HG03175 (cell line): Measurements from ENCODE around the gene FDX1.

Source experiments
- ATAC-seq: cut with Tn5 transposase; IDR thresholded peaks from one replicate; pipeline ENCODE4 v1.9.1; 2021; ENCODE audit warnings: mild to moderate bottlenecking, moderate library complexity; ENCODE audit not compliant: unreplicated experiment

Gene FDX1

DNA sequence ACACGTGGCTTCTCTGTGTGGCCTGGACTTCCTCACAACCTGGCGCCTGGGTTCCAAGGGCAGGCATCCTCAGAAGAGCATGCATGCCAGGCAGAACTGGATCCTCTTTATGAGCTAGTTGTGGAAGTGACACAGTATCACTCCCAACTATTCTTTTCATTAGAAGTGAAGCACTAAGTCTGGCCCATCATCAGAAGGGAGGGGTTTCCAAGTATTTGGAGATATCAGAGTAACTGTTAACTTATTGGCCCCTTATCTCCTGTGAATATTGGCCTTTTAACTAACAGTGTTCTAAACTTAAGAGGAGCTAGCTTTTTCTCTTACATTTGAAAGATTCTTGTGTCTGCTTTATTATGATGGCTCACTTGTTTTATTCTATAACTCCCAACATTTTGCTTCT is 35.5 kb downstream of the FDX1 start:
- no peak for ATAC-seq

GRCh38 chr11:110467556-110467955 is 37.8 kb downstream of the FDX1 start:
- ATAC-seq = no peak

- no peak for ATAC-seq
These were observed 38.4 kb downstream of the FDX1 start for GRCh38 chr11:110468121-110468520.

- ATAC-seq = no peak
These were observed 39.4 kb downstream of the FDX1 start for GRCh38 chr11:110469127-110469526.

DNA sequence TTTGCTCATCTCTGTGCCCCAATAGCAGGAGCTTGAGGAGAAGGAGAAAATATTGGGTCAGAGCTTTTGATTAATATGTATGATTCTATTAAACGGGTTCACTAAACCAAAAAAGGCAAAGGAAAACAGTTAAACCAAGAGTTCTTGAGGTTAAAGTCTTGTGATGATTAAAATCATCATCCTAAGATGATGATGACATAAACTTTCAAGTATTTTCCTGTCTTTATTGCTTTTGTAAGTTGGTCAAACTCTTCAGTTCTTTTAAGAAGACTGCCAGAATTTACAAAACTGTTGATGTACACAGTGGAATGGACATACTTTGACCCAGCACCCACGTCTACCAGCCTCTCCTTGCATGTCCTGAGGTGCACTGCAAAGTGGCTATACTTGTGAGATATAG is 41.0 kb downstream of the FDX1 start:
- ATAC-seq = no peak

GRCh38 chr11:110471371-110471770 is 41.6 kb downstream of the FDX1 start:
- ATAC-seq = no peak

DNA sequence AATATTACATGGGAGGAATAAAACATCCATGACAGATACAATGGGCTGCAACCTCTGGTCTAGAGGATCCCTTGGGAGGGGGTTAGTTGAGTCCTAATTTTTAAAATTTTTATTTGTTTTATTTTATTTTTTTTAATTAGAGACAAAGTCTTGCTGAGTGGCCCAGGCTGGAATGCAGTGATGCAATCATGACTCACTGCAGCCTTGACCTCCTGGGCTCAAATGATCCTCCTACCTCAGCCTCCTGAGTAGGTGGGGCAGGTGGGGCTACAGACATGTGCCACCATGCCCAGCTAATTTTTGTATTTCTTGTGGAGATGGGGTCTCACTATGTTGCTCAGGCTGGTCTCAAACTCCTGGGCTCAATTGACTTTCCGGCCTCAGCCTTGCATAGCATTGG is 43.1 kb downstream of the FDX1 start:
- no peak for ATAC-seq

- no peak for ATAC-seq
These were observed 44.0 kb downstream of the FDX1 start for GRCh38 chr11:110473706-110474105.

- ATAC-seq = no peak
These were observed 44.8 kb downstream of the FDX1 start for GRCh38 chr11:110474578-110474977.

DNA sequence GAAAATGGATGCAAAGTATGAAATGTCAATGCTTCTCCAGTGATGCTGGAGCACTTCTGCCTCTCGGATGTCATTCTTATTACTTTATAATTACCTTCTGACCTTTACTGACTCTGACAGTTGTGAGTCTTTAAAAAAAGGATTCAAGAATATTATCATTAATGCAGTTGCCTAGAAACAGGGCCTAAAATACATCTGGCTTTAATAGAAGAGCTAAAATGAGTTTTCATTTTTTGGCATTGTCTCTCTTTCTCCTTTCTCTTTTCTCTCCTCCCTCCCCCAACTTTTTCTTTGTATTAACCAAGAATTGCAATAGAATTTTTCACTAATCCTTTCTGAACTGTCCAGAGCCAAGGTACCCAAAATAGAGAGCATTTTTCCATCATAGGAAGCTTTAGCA is 45.9 kb downstream of the FDX1 start:
- ATAC-seq = no peak

GRCh38 chr11:110478410-110478809 is 48.7 kb downstream of the FDX1 start:
- no peak for ATAC-seq

DNA sequence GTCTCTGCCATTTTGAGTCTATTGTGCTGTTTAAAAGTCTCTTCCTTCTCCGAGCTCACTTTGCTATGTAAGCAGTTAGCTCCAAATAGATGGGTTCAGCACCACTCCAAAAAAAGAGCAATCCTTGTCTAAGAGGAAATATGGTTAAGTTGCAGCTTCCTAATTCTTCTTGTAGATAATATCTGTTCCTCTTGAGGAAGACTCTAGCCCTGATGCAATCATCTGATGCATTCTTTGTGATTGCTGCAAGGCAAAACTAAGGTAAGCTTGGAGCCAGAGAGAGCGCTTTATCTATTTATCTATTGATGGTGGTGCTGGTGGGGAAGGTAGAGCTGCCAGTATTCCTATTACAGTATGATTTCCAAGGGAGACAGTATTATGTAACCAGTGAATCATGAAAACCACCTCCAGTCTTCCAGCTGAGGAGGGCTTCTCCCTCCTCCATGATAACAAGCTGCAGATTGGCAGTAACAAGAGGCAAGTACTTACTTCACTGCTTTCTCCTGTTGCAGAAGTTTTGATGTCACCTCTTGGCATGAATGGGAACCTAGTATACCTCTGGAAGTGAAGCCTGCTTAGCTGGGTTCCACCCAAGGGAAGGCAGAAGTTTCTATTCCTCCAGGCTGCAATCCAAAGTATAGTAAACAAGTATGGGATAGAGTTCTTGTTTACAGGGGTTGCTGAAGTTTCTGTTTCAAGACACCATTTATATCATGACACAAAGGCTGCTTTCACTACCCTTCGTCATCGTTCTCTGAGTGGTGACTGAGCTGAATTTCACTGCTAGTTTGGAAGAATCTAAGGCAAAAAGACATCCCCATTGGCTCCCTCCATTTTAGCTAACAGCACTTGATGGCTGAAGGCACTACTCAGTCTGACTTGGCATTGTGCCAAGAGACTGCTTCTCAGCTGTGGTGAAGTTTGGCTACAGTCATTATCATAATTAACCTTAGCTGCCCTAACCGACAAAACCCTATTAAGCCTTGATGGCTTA is 49.7 kb downstream of the FDX1 start:
- no peak for ATAC-seq

DNA sequence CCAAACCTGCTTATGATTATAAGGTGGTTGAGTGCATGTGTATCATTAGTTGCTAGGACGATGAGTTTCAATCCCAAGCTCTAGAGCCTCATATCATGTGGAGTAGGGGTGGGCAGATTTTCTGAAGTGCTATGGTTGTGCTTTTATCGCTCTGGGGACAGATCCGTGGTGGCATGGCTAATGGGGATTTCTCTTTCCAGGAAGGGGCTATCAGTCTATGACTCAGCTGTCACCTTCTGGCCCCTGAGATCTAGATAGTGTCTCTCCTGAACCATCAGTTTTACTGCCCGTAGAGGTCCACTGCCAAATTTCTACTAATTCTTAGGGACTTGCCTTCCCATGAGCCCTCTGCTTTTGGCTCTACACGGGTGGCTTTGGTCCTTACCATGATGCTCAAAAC is 51.8 kb downstream of the FDX1 start:
- ATAC-seq = no peak

- no peak for ATAC-seq
These were observed 56.4 kb downstream of the FDX1 start for GRCh38 chr11:110486156-110486555.

DNA sequence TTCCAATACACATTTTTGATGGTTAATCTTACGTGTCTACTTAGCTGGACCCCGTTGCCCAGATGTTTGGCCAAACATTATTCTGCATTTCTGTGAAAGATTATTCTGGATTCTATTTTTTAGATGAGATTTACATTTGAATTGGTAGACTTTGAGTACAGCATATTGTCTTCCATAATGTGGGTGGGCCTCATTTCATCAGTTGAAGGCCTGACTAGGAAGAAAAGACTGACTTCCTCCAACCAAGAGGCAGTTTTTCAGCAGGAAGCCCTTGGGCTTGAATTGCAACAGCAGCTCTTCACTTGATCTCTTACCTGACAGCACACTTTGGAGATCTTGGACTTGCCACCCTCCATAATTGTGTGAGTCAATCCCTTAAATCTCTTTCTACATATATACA is 58.7 kb downstream of the FDX1 start:
- no peak for ATAC-seq

DNA sequence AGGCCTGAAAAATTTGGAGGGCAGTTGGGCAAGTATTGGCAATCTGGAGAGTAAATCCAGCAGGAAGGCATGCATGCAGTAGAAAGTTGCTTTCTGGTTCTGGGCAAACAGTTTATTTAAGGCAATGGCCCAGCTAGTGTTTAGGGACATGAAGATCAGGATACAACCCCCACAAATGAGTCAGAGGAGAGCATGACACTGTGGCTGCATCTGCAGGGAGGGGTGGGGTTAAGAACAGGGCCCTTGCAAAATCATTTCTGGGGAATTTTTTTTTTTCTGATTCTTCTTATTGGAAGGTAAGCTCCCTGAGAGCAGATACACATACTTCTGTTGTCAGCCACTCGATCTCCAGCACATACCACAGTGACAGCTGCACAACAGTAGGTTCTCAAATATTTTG is 61.1 kb downstream of the FDX1 start:
- no peak for ATAC-seq

- ATAC-seq = no peak
These were observed 62.0 kb downstream of the FDX1 start for GRCh38 chr11:110491577-110492320.

DNA sequence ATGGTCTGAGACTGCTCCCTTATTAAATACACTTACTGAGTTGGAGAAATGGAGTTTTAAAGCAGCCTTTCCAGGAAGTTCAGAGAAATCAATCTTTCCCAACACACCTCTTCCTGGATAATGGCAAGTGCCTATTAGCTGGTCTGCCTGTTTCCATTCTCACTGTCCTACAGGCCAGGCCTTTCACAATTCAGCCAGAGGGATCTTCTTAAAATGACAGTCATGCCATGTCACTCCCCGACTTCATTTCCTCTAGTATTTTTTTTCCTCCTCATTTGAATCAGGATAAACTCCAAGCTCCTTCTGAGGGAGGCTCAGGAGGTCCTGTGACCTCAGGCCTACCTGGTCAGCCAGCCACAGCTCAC is 62.6 kb downstream of the FDX1 start:
- no peak for ATAC-seq

DNA sequence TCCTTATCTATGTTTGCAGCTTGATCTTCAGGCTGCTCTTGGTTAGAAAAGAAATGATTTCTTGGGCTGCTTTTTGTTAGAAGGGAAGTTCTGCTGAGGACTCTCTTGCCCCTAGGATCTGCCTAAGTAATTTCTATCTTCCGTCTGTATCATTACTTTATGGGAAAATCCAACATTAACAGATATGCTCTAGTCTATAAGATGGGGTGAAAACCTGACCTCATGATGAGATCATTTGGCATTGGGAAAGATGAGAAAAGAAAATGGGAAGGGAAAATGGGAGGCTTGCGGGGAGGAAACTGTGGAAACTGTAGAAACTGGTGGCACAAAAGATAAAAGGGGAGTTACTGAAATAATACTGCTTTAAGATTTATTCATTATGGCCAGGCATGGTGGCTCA is 63.6 kb downstream of the FDX1 start:
- ATAC-seq = no peak

GRCh38 chr11:110497231-110497978 is 67.7 kb downstream of the FDX1 start:
- no peak for ATAC-seq

GRCh38 chr11:110501428-110501827 is 71.7 kb downstream of the FDX1 start:
- ATAC-seq = no peak
